GM12891 (cell line): ENCODE results near the gene SPATA21.

Experiments
- POLR2A ChIP-seq: IDR thresholded peaks from 2 replicates; pipeline ENCODE4 v1.6.1; 2011; ENCODE audit warnings: low read depth, low read length, control low read depth
- POLR2AphosphoS5 ChIP-seq: IDR thresholded peaks from 2 replicates; pipeline ENCODE4 v1.6.1; 2011; ENCODE audit warnings: low read depth, low read length, control low read depth
- POU2F2 ChIP-seq: IDR thresholded peaks from 2 replicates; pipeline ENCODE4 v1.6.1; 2011; ENCODE audit warnings: low read depth, mild to moderate bottlenecking, control low read depth, low read length, moderate library complexity
- SPI1 ChIP-seq: IDR thresholded peaks from 2 replicates; pipeline ENCODE4 v1.6.1; 2011; ENCODE audit warnings: low read depth, low read length, control low read depth
- TAF1 ChIP-seq: IDR thresholded peaks from 2 replicates; pipeline ENCODE4 v1.6.1; 2011; ENCODE audit warnings: low read depth, low read length, control low read depth

DNA sequence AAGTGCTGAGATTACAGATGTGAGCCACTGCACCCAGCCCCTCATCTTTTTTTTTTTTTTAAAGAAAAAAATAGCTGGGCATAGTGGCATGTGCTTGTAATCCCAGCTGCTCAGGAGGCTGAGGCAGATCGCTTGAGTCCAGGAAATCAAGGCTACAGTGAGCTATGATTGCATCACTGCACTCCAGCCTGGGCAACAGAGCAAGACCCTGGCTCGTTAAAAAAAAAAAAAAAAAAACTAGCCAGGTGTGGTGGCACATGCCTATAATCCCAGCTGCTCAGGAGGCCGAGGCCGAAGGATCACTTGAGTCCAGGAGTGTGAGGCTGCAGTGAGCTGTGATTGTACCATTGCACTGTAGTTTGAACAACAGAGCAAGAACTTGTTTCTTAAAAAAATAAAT, 56.4 kb downstream of the SPATA21 start:
- TF ChIP-seq SPI1 (no peak), POLR2A (no peak), POLR2AphosphoS5 (no peak), TAF1 (no peak), POU2F2 (no peak)
